Loucy (cell line): Measurements from ENCODE around the gene FHOD1.

ENCODE experiments used
- H2AFZ ChIP-seq: fragments of 200-600 bp; sonication (generic); 2 replicates; pipeline ENCODE4 v1.6.0; 2016; ENCODE audit warnings: antibody characterized with exemption, mild to moderate bottlenecking, low read length, moderate library complexity
- H3F3A ChIP-seq: fragments of 200-600 bp; 2 replicates; pipeline ENCODE4 v1.6.0; 2016; ENCODE audit warnings: antibody characterized with exemption, low read depth, mild to moderate bottlenecking
- H3K27me3 ChIP-seq: fragments of 200-600 bp; sonication (generic); 2 replicates; pipeline ENCODE4 v1.6.1; 2014; ENCODE audit warnings: low read length, mild to moderate bottlenecking; ENCODE audit not compliant: insufficient read depth, poor library complexity, severe bottlenecking
- H3K36me3 ChIP-seq: fragments of 200-600 bp; sonication (generic); 2 replicates; pipeline ENCODE4 v1.6.1; 2016; ENCODE audit warnings: low read length; ENCODE audit not compliant: insufficient read depth
- H3K4me1 ChIP-seq: fragments of 200-600 bp; sonication (generic); 2 replicates; pipeline ENCODE4 v1.5.1; 2014; ENCODE audit warnings: low read length, mild to moderate bottlenecking; ENCODE audit not compliant: insufficient read depth, poor library complexity, severe bottlenecking
- H3K4me2 ChIP-seq: fragments of 200-600 bp; sonication (generic); 2 replicates; pipeline ENCODE4 v1.6.0; 2014; ENCODE audit warnings: antibody characterized with exemption, low read length, low read depth, mild to moderate bottlenecking; ENCODE audit not compliant: poor library complexity, severe bottlenecking
- H3K4me3 ChIP-seq: fragments of 200-600 bp; sonication (generic); 2 replicates; pipeline ENCODE4 v1.5.1; 2014; ENCODE audit warnings: low read length, mild to moderate bottlenecking, mixed read lengths; ENCODE audit not compliant: poor library complexity, severe bottlenecking
- H3K79me2 ChIP-seq: fragments of 200-600 bp; sonication (generic); 2 replicates; pipeline ENCODE4 v1.6.1; 2014; ENCODE audit warnings: low read length; ENCODE audit not compliant: insufficient read depth
- H3K9ac ChIP-seq: fragments of 200-600 bp; sonication (generic); 2 replicates; pipeline ENCODE4 v1.6.0; 2014; ENCODE audit warnings: mild to moderate bottlenecking, low read depth, low read length, moderate library complexity; ENCODE audit not compliant: poor library complexity, severe bottlenecking
- H3K9me2 ChIP-seq: fragments of 200-600 bp; sonication (generic); replicated peaks from 2 replicates; pipeline ENCODE4 v1.6.1; 2016; ENCODE audit warnings: low read depth, low read length, mixed read lengths
- H3K9me3 ChIP-seq: fragments of 200-600 bp; sonication (generic); 2 replicates; pipeline ENCODE4 v1.6.1; 2014; ENCODE audit warnings: mild to moderate bottlenecking, antibody characterized with exemption, low read length, low read depth; ENCODE audit not compliant: insufficient read depth
- H4K20me1 ChIP-seq: fragments of 200-600 bp; sonication (generic); 2 replicates; pipeline ENCODE4 v1.6.0; 2014; ENCODE audit warnings: antibody characterized with exemption, low read length, mild to moderate bottlenecking; ENCODE audit not compliant: insufficient read depth, poor library complexity, severe bottlenecking
- CTCF ChIP-seq: fragments of 200-600 bp; sonication (generic); conservative IDR thresholded peaks from 2 replicates; pipeline ENCODE4 v1.5.1; 2014; ENCODE audit warnings: mild to moderate bottlenecking, antibody characterized with exemption, low read length
- EZH2phosphoT487 ChIP-seq: fragments of 200-600 bp; IDR thresholded peaks from 2 replicates; pipeline ENCODE4 v1.6.1; 2018; ENCODE audit warnings: antibody characterized with exemption, mild to moderate bottlenecking, moderate library complexity, borderline replicate concordance

FHOD1 gene

GRCh38 chr16:67187175-67187890, 59.9 kb downstream of the FHOD1 start:
- no peak for TF ChIP-seq CTCF
- no peak for TF ChIP-seq EZH2phosphoT487
- Histone ChIP-seq H4K20me1 (peaks cover 20% of the 10 kb centered on the region), H3K36me3 (no peaks in the 10 kb centered on the region), H3K4me2 (no peak overlapping the region), H2AFZ (no peak overlapping the region), H3F3A (no peaks in the 10 kb centered on the region), H3K9ac (no peak overlapping the region), H3K9me2 (no peaks in the 10 kb centered on the region), H3K9me3 (no peaks in the 10 kb centered on the region), H3K27me3 (no peaks in the 10 kb centered on the region), H3K79me2 (peaks cover 14% of the 10 kb centered on the region), H3K4me3 (no peak overlapping the region), H3K4me1 (peaks cover 16% of the 10 kb centered on the region)

- no peaks in the 10 kb centered on the region for H3K36me3 ChIP-seq
- no peak overlapping the region for H2AFZ ChIP-seq
- peaks cover 20% of the 10 kb centered on the region for H4K20me1 ChIP-seq
- TF ChIP-seq CTCF: no peak
- TF ChIP-seq EZH2phosphoT487: no peak
- H3K79me2 ChIP-seq: peaks cover 13% of the 10 kb centered on the region
- no peaks in the 10 kb centered on the region for H3F3A ChIP-seq
- peaks cover 19% of the 10 kb centered on the region for H3K4me1 ChIP-seq
- H3K4me3 ChIP-seq: no peak overlapping the region
- H3K9me2 ChIP-seq: no peaks in the 10 kb centered on the region
- no peak overlapping the region for H3K4me2 ChIP-seq
- H3K27me3 ChIP-seq: no peaks in the 10 kb centered on the region
- H3K9me3 ChIP-seq: no peaks in the 10 kb centered on the region
- H3K9ac ChIP-seq: no peak overlapping the region
Measured at GRCh38 chr16:67186550-67186950, 60.7 kb downstream of the FHOD1 start.

GRCh38 chr16:67185651-67186134, 61.6 kb downstream of the FHOD1 start:
- peaks cover 20% of the 10 kb centered on the region for H4K20me1 ChIP-seq
- H3K9me2 ChIP-seq: no peaks in the 10 kb centered on the region
- H3K36me3 ChIP-seq: no peaks in the 10 kb centered on the region
- no peaks in the 10 kb centered on the region for H3K27me3 ChIP-seq
- peaks cover 16% of the 10 kb centered on the region for H3K4me1 ChIP-seq
- H3K9me3 ChIP-seq: no peaks in the 10 kb centered on the region
- no peak overlapping the region for H3K9ac ChIP-seq
- no peak overlapping the region for H3K4me2 ChIP-seq
- peaks cover 19% of the 10 kb centered on the region for H3K79me2 ChIP-seq
- no peak overlapping the region for H3K4me3 ChIP-seq
- H2AFZ ChIP-seq: no peak overlapping the region
- H3F3A ChIP-seq: no peaks in the 10 kb centered on the region
- TF ChIP-seq EZH2phosphoT487: no peak
